HL-60/S4 treated with retinoic acid at 250 ng/mL for 4 days and 3 days (cell line): ENCODE results near the gene LRRC53.

Experiments
- in situ Hi-C: fragments of 300-500 bp; cut with MboI; formaldehyde crosslinking; loops from 2 replicates; pipeline ENCODE4 v1.7.0; 2022; ENCODE audit warnings: low sequenced_read_pairs

LRRC53 gene

GRCh38 chr1:74512170-74512915 is at the start of gene LRRC53:
TSS of gene LRRC53 (minus strand) at chr1:74512611. CDS start at chr1:74483349, 29,262 bp downstream.
- in situ Hi-C loops = no loop called here

GRCh38 chr1:74549932-74550331 is 37.5 kb upstream of the LRRC53 start:
- in situ Hi-C loops = no loop called here

GRCh38 chr1:74548961-74549750 is 36.7 kb upstream of the LRRC53 start:
- in situ Hi-C loops = no loop called here

DNA sequence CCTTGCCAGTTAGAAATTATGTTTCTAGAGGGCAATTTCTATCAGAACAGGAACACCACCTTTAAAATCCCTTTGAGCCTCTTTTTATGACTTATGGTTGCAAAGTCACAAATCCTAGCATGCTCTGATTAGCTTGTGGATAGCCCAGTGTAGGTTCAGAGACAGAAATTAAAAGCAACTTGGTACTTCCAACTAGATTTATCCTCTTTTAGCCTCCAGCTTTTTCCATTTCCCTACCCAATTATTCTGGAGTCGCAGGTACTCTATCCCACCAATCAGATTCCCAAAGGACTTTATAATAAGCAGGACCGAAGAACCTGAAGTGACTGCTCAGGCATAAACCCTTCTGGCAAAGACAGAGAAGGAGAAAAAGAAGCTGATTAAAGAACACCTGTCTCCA is 33.4 kb upstream of the LRRC53 start:
- in situ Hi-C loops = no loop called here

- in situ Hi-C loops = no loop called here
These were observed 21.8 kb upstream of the LRRC53 start for GRCh38 chr1:74534241-74534640.

DNA sequence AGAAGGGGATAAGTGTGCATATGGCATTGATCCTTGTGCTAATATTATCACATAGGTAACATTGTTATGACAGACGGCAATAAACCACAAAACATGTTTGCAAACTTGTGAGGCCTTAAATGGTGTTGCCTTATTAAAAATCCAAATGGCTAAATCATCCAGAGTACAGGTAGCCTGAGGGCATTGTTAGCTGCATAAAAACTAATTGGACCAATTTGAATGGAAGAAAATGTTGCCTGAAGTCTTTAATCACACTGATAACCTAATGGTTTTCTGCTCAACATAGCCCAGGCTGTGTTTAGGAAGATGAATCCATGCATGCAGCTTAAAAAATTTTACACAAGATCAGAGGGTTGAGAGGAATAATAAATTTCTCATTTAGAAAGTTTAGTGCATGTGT is 19.4 kb upstream of the LRRC53 start:
- in situ Hi-C loops = no loop called here

GRCh38 chr1:74530892-74531291 is 18.5 kb upstream of the LRRC53 start:
- in situ Hi-C loops = no loop called here

DNA sequence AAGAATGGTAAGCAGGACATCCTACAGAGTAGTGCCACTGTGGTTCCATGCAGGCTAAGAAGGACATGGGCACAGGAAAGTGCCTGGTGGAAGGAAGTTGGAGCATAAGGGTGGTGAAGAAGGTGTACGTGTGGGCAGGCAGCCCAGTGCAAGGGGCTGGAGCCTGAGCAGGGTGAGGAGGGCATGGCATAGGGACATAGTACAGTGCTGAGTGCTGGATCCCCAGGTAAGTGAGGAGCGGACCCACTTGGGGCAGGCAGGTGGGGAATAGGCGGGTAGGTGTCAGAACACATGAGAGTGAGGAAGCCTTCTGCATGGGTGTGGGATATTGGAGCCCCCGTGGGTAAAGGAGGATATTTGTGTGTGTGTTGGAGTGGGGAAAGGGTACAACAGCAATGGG is 15.7 kb upstream of the LRRC53 start:
- in situ Hi-C loops = no loop called here

GRCh38 chr1:74526708-74527107 is 14.3 kb upstream of the LRRC53 start:
- in situ Hi-C loops = no loop called here

DNA sequence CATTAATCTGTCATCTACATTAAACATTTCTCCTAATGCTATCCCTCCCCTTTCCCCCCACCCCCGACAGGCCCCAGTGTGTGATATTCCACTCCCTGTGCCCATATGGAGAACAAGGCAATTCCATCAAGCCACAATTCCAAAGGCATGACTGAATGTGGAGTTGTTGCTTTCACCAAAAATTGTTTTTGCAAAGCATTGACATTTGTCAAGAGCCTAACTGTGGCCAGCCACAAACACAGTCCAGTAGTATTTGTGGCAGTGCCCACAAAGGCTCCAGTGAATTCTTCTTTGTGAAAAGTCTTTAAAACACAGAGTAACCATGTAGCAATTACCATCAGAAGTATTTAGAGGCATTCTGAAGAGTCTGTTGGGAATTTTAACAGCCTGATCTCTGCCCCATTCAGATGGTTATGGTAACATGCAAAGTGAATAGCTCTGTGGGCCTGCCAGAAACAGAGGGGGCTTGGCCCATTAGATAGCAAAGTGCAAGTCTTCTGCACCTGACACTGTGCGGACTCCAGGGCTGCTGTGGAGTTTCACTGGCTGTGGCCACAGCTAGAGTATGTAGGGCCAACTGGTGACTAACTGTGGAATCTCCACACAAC is 11.6 kb upstream of the LRRC53 start:
- in situ Hi-C loops = no loop called here

GRCh38 chr1:74522148-74522547 is 9.7 kb upstream of the LRRC53 start:
- in situ Hi-C loops = no loop called here

- in situ Hi-C loops = no loop called here
These were observed 5.2 kb upstream of the LRRC53 start for GRCh38 chr1:74517599-74518051.

GRCh38 chr1:74513411-74514300 is 1.2 kb upstream of the LRRC53 start:
- in situ Hi-C loops = no loop called here

DNA sequence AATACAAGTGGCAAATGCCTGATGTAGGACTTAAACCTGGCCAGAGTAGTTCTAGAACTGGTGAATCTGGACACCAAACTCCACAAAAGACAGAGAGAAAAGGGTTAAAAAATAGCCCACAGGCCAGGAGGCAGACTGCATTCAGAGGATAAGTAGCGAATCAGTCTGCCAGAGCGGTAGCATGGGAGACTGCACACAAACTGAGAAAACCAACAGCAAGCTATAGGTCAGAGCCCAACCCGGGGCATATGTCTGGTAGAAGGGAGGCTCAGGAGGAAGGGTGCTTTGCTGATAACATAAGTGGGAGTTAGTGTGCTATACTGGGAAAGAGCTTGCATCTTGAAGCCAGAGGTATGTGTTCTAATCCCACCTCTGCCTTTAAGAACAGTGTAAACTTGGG is 4.0 kb downstream of the LRRC53 start:
- in situ Hi-C loops = no loop called here

DNA sequence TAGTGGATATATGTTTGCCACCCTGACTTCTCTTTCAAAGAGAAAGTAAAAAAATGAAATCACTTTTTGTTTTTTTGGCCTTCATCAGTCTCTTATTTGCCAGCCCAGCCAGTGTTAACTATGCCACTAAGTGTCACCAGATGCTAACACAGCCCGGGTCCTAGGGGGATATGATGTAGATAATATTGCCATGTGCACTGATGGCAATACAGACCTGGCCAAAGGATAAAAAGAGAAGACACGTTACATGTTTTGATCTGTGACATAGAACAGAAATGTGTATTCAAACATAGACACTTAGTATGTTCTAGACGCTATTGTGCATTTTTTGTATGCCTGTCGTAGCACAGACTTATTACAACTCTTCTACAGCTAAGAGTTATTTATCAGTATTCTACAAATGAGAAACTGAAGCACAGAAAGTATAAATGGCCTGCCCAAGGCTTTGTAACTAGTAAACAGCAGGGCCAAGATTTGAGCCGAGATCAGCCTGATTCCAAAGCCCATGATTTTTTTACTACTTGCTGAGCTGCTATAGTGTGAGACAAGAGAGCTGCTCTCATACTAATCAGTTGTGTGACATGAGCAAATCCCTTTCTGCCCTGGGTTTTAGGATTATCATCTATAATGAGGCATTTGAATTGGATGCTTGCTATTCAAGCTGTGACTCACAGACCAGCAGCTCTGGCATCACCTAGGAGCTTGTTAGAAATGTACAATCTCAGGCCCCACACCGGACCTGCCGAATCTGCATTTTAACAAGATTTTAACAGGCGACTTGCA is 6.3 kb downstream of the LRRC53 start:
- in situ Hi-C loops = no loop called here

DNA sequence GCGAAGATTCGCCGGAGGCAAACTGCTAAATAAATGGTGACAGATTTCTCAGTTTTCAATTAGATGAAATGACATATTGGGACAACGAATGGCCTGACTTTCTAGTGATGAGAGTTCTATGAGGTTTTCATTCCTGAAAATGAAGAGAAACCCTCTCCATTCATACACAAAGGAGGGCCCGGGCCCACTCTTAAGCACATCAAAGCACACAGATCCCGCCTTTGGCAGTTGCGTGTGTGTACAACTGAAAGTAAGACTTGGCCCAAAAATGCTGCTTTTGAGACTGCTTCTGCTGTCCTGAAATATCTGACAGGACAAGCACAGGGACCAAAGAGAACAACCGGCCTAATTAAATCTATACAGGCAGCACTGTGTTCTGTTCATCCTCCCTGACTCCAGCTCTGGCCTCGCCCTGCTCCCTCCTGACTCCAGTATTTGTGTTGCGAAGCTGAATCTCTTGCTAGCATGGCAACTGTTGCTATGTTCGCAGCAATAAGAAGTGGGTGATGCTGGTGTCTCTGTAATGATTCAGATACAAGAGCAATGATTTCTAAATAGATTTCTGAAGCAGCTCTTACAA is 7.4 kb downstream of the LRRC53 start:
- in situ Hi-C loops = no loop called here

GRCh38 chr1:74504125-74504932 is 8.1 kb downstream of the LRRC53 start:
- in situ Hi-C loops = no loop called here

DNA sequence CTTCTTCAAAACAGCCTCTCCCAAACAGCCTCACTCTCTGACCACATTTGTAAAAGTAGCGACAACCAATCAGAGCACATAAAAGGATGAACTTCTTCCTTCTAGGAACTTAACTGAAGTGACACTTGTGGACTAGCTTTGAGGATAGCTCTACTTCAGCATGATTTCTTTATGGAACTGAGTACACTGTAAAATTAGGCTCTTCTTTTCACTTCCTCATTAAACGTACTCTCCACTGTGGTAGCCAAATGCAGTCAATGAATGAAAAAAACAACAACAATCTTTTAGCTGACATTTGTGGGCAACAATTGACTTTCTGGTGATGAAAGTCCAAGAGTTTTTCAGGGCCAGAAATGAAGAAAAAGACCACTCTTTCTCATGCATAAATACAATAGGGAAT is 9.6 kb downstream of the LRRC53 start:
- in situ Hi-C loops = no loop called here

DNA sequence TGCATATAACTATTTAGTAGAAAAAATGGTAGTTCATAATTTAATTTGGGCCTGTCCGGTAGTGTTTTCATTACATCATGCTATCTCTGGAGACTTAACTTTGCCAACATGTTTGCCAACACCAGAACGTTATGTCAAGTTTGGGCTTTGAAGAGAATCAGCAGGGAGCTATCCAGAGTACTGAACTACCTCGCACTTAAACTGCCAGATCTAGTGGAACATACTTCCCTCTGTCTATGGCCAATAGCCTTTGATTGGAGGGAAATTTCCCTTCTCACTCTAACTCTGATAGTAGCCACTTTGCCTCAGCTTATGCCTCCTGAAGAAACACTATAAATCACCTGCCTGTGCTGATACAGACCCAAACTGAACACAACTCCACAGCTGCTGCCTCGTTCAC is 10.0 kb downstream of the LRRC53 start:
- in situ Hi-C loops = no loop called here
